Panc1 (cell line): ENCODE measurements around the gene MTG1. TPM values are rescaled to one million over a fixed set of nuclear protein-coding genes. Genes with fewer than 3 reads are reported as not detected.

Experiments used
- ATAC-seq: fragments of 200-7000 bp; cut with Tn5 transposase; 2 replicates; pipeline ENCODE4 v1.9.1; 2020; ENCODE audit warnings: mild to moderate bottlenecking, moderate library complexity
- BruUV-seq: library from RNA; stranded (reverse); fragments of 400-500 nt; replicated peaks from 2 replicates; lab custom pipeline; 2021; lab: Mats Ljungman, UMichigan
- CTCF ChIA-PET: fragments of 300-600 bp; sonication (Branson Sonifier 250); formaldehyde crosslinking; loops from one replicate; lab custom pipeline; 2022; ENCODE audit warnings: antibody characterized with exemption; lab: Charles Lee
- POLR2A ChIA-PET: fragments of 300-600 bp; sonication (Branson Sonifier 250); formaldehyde crosslinking; loops from one replicate; lab custom pipeline; 2022; ENCODE audit warnings: antibody characterized with exemption; lab: Charles Lee
- DNase-seq: peaks from one replicate; pipeline ENCODE4 v3.0.0-alpha.2; 2010; ENCODE audit warnings: low read depth, low spot score
- H3K27ac ChIP-seq: 2 replicates; pipeline ENCODE4 v1.5.1; 2011; ENCODE audit warnings: mild to moderate bottlenecking, low read length, inconsistent platforms
- H3K27me3 ChIP-seq: fragments of 200-500 bp; sonication (Bioruptor generic); 2 replicates; pipeline ENCODE4 v1.6.0; 2014; ENCODE audit warnings: low read length, inconsistent platforms; ENCODE audit not compliant: control insufficient read depth, insufficient read depth
- H3K36me3 ChIP-seq: fragments of 200-500 bp; sonication (Bioruptor generic); 2 replicates; pipeline ENCODE4 v1.5.1; 2014; ENCODE audit warnings: inconsistent platforms, mild to moderate bottlenecking, low read length, moderate library complexity; ENCODE audit not compliant: control insufficient read depth, insufficient read depth
- H3K4me1 ChIP-seq: 2 replicates; pipeline ENCODE4 v1.5.1; 2011; ENCODE audit warnings: inconsistent platforms, mild to moderate bottlenecking, low read length, moderate library complexity; ENCODE audit not compliant: control insufficient read depth, insufficient read depth
- H3K4me3 ChIP-seq, 2 experiments: 2 replicates each; pipeline ENCODE4 v1.5.1; 2011 to 2012; ENCODE audit warnings: low read depth in 2 of 2, low read length in 2 of 2, mild to moderate bottlenecking in 2 of 2, inconsistent platforms in 1 of 2, moderate library complexity in 1 of 2
- H3K9me3 ChIP-seq: fragments of 200-500 bp; sonication (Bioruptor generic); 2 replicates; pipeline ENCODE4 v1.5.1; 2014; ENCODE audit warnings: low read depth, mild to moderate bottlenecking, inconsistent platforms, low read length, moderate library complexity; ENCODE audit not compliant: control insufficient read depth, insufficient read depth
- CTCF ChIP-seq: fragments of 450-650 bp; IDR thresholded peaks from 2 replicates; pipeline ENCODE4 v1.5.1; 2017; ENCODE audit warnings: mild to moderate bottlenecking
- POLR2AphosphoS5 ChIP-seq: IDR thresholded peaks from 2 replicates; pipeline ENCODE4 v1.6.1; 2012; ENCODE audit warnings: mild to moderate bottlenecking, low read depth, low read length, moderate library complexity
- REST ChIP-seq, 2 experiments: IDR thresholded peaks; 2 replicates each; pipeline ENCODE4 v1.6.1; 2011 to 2012; ENCODE audit warnings: low read depth in 2 of 2, control low read depth in 1 of 2, low read length in 1 of 2, mild to moderate bottlenecking in 1 of 2, moderate library complexity in 1 of 2; ENCODE audit not compliant: insufficient read depth in 1 of 2
- SIN3A ChIP-seq: IDR thresholded peaks from 2 replicates; pipeline ENCODE4 v1.6.1; 2012; ENCODE audit warnings: low read depth, mild to moderate bottlenecking, low read length, moderate library complexity, borderline replicate concordance; ENCODE audit not compliant: insufficient read depth
- TCF7L2 ChIP-seq: IDR thresholded peaks from 2 replicates; pipeline ENCODE4 v1.6.1; 2011; ENCODE audit warnings: mild to moderate bottlenecking, low read depth, low read length, inconsistent platforms
- in situ Hi-C: cut with HindIII; loops from 2 replicates; pipeline ENCODE4 v1.10.0; 2016; ENCODE audit warnings: low sequenced_read_pairs, low pct_unique_long_range_greater_than_20kb
- intact Hi-C: fragments of 100-400 bp; cut with micrococcal nuclease; formaldehyde crosslinking; loops from one replicate; pipeline ENCODE4 v1.10.0; 2022; ENCODE audit not compliant: unreplicated experiment
- total RNA-seq: library from RNA; stranded (reverse); gene quantifications from one replicate; pipeline ENCODE4 v1.2.1, GENCODE V29; 2021; ENCODE audit not compliant: unreplicated experiment

The MTG1 gene
- total RNA-seq, 1 experiment from 2014 or later, result 96.4 TPM

GRCh38 chr10:133358162-133358924 lies 35.6 kb upstream of the MTG1 start:
- ATAC-seq (no peak), DNase-seq (no peak)
- ChIA-PET POLR2A (interaction anchor here (0.6 kb wide), 1 partner anchor 10 kb away, joined by 4 read pairs; no protein-coding TSS in a partner anchor), CTCF (interaction anchor here (0.8 kb wide), 1 partner anchor 9 kb away, joined by 6 read pairs; no protein-coding TSS in a partner anchor)
- Histone ChIP-seq H3K4me1 (no peaks in the 10 kb centered on the region; the same call in 1 of the 2 replicates), H3K27ac (no peak overlapping the region), H3K9me3 (no peaks in the 10 kb centered on the region), H3K36me3 (no peaks in the 10 kb centered on the region), H3K4me3 (no peak overlapping the region), H3K27me3 (no peaks in the 10 kb centered on the region)
- intact Hi-C loops, result no loop called here
- TF ChIP-seq SIN3A (no peak), CTCF (no peak), TCF7L2 (no peak), POLR2AphosphoS5 (no peak), REST (IDR thresholded peaks at IDR 0.05; ENCODE audit: insufficient read depth in 1 of 2, low read depth in 2 of 2, low read length in 1 of 2) (no peak)
- BruUV-seq, result no TSS peak
- in situ Hi-C loops, result no loop called here

- DNase-seq, result no peak
- no peaks in the 10 kb centered on the region for H3K9me3 ChIP-seq
- ATAC-seq, result no peak
- TF ChIP-seq SIN3A (no peak), POLR2AphosphoS5 (no peak), TCF7L2 (no peak), REST (IDR thresholded peaks at IDR 0.05; ENCODE audit: insufficient read depth in 1 of 2, low read depth in 2 of 2, low read length in 1 of 2) (no peak), CTCF (no peak)
- no peak overlapping the region for H3K4me3 ChIP-seq
- no peaks in the 10 kb centered on the region for H3K36me3 ChIP-seq
- no peak overlapping the region for H3K27ac ChIP-seq
- ChIA-PET CTCF (interaction anchor here (0.6 kb wide), 1 partner anchor 464 kb away, joined by 4 read pairs; no protein-coding TSS in a partner anchor), POLR2A (interaction anchor here (0.6 kb wide), 1 partner anchor 11 kb away, joined by 4 read pairs; no protein-coding TSS in a partner anchor)
- H3K4me1 ChIP-seq, result no peaks in the 10 kb centered on the region; the same call in 1 of the 2 replicates
- BruUV-seq, result no TSS peak
- in situ Hi-C loops (no loop called here), intact Hi-C loops (no loop called here)
- no peaks in the 10 kb centered on the region for H3K27me3 ChIP-seq
Measured at GRCh38 chr10:133358925-133359310, 35.0 kb upstream of the MTG1 start.
